EH (cell line): ENCODE measurements around the gene LIPC.
A peak's percentile ranks its signal among the peaks of the same experiment; 100 is the strongest.

Experiments used
- DNase-seq: peaks from one replicate; pipeline ENCODE4 v3.0.0-alpha.2; 2015; ENCODE audit warnings: low read depth

Gene LIPC

DNA sequence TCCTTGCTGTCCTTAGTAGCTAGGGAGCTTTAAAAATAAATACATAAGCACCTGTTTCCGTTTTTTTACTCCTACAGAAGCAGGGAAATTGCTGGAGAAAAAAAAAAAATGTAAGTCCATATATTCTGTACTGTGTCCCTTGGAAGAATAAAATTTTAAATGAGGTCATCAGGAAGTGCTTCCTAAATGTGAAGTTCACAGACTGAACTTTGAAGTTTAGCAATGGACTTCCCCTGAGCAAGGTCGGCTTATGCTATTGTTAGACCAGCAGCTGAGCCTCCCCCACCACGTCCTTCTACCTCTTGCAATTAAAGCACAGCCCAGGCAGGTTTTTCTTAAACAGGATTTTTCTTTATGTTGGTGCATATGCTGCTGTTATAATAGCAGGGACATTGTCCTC, 26.3 kb downstream of the LIPC start:
- no peak for DNase-seq

DNA sequence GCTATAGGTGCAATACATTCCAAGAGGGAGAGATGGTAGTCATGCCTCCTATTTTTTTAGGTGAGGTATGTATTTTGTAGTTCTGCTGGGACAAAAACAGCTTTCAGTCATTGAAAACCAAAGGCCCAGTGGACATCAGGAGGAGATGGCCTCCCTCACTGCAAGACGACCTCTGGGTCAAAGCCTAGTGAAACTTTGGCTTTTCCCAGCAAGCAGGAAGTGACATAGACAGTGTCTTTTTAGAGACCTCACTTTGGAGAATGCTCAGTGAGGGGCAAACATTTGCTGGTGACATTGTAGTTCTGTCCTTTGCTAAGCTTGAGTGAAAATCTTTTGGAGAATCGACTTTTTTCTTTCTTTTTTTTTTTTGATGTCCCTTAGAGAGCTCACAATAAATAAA, 27.3 kb downstream of the LIPC start:
- no peak for DNase-seq

DNA sequence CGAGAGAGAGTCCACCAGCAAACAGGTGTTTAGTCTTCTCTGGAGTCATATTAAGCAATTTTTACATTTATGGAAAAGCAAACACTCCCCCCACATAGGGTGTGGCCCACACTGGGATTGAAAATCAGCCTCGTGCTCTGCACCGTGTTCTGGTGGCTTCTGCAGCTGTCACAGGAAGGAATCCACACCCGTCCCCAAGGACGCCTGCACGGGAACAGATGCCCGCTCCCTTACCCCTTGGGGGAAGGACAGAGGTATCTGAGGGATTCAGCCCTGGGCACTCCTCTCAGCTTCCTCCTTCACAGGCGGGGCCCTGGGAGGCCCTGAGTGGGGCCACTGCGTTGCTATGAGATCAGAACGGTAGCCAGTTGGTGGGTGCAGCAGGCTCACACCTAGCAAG, 27.8 kb downstream of the LIPC start:
- no peak for DNase-seq

DNA sequence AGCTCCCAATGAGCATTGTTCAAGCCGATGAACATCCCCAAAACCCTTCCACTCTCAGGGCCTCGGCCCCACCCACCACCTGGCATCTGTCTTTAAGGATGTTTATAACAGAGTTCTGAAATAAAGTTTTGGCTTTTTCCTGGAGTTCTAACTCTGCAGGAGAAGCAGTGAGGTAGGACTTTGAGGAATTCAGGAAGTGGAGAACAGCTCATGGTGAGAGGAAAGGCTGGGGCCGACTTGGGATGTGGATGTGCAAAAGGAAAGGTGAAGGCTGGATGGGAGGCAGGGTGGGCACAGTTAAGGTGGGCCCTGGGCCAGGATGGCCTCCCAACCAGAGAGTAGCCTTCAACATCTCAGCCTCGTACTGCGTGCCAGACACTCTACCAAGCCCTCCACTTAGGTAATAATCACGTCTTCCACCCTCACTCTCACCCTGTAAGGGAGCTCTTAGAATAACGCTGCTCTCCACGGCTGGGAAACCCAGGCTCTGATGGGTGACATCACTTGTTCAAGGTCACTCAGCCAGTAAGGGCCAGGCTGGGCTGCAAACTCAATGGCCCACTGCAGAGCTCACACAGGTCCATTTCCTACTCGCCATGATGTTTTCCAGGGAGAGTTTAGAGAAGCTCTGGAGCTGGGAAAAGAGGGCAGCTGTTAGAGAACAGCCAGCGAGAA, 28.5 kb downstream of the LIPC start:
- peak; percentile 27 for DNase-seq

DNA sequence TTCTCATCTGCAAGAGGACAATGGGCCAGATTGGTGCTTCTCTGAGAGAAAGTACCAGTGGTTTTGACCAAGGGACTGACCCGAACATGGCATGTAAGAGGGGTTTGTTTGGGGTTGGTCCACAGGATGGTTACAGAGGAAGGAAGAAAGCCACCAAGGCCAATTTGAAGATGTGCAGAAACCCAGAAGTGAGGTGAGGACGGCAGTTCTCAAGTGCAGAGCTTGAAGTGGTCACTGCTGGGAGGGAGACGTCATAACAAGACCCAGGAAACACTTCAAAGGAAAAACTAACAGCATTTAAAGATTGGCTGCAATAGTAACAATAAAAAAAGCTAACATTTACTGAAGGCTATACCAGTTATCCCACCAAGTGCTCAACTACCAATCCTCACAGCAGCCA, 29.1 kb downstream of the LIPC start:
- DNase-seq = no peak

DNA sequence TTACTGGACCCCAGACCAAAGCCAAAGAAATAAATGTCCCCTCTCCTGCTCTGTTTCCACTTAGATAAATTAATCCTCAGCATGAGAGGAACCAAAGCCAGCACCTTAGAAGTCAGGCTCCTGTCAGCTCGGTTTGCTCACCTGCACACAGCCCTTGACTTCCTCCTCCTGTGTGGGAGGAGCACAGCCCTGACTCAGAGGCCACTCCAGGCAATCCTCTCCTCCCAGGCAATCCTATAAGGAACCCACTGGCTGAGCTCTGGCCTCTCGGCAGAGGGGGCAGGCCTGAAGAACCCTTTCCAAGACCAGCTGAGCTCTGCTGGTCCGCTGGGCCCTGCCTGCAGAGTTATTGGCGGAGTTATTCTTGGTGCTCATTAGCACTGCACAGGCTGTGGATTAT, 30.8 kb downstream of the LIPC start:
- no peak for DNase-seq

DNA sequence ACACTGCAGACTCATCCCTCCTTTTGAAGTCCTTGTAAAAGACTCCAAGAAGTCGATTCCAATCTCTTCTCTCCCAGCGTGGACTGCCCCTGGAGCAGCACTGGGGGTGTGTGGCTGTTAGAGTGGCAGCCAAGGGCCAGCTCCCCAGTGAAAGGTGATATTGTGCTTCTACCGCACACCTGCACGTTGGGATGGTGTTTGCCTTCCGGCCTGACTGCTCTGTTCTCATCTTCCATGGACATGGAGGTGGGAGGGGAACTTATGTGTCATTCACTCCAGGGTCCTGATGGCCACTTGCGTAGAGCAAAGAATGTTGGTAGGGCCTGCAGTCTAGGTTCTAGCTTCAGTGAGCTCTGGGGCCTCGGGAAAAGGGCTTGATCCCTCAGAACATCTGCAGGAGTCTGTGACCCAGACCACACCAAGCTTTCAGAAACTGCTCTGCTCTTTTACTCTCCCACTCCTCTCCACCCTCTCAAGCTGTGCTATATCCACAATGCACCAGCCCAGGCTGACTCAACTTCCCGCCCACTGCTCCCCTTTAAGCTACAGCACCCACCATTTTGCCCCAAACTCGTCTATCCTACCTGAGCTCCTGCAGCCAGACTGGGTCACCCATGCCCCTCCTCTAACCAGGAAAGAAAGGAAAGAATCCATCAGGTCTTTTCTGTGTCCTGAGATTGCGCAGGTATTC, 31.3 kb downstream of the LIPC start:
- DNase-seq = no peak

DNA sequence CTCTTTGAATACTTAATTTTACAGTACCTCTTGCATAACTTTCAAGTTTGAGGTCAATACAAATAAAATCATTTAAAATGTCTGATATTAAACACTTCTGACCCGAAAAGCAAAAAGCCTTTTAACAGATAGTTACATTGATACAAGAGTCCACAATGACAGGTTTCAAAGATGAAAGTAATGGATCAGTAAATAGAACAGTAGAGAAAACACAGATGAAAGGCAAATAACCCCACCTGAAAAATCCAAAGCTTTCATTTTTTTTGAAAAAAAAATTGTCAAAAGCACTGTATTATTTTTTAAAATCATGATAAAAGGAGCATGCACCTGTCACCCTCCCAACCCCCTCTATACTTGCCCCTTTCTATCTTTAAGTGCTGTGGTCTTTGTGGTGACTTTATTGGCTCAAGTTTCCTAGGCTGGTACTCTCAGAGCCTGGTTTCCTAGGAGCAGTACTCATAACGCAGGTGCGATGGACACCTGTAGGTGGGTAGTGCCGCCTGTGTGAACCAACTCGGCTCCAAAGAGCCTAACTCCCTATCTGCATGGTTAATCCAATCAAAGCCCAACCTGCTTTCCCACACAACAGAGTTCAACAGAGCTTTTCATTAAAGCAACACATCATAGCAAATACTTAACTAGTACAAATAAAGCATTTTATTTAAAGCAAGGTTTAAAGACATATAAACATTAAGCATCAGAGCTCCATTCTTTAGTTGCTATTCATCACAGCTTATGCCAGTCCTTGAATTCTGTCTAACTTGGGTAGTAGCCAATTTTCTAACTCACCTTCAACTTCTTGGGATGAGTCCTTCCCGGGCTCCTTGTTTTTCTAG, 32.2 kb downstream of the LIPC start:
- DNase-seq = peak; percentile 55

DNA sequence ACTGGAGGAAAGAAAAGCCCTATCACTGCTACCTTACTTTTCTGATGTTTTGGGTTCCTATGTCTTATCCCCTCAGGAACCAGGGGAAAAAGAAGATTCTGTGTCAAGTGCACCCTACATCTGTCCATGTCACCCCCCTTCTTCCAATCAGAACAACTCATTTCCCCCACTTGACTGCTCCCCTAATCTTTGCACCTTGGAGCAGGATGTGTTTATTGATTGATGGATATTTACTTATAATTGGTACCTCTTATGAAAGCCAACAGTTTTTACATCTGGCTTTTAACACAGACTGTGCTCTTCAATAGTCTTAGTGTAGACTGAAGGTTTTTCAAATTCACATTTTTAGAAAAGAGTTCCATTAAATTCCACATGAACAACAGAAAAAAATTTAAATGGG, 33.3 kb downstream of the LIPC start:
- no peak for DNase-seq

DNA sequence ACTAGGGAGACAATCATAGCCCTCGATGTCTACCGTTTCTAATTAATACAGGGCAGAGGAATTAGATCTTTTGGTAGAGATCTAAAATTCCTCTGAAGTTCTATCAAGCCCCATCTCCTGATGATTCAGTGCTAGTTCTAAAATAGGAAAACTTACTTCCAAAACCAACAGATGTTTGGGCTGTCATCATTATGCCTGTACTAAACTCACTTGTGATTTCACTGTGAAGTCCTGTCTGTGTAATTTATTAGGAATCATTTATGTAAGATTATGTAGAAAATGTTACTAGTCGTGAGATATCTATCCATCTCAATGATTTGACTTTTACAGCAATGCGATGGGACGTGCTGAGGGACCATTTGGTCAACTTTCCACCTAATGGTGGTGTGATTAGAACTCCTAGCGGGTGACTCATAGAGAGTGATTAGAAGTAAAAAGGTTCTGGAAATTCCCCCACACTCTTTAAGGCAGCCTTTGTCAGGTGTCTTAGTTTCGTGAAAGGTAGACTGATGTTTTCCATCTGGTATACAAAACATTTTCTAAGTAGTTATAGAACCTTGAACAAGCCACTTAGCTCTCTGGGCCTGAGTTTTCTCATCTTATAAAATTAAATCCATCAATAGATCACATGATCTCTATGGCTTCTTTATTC, 34.2 kb downstream of the LIPC start:
- peak; percentile 68 for DNase-seq

DNA sequence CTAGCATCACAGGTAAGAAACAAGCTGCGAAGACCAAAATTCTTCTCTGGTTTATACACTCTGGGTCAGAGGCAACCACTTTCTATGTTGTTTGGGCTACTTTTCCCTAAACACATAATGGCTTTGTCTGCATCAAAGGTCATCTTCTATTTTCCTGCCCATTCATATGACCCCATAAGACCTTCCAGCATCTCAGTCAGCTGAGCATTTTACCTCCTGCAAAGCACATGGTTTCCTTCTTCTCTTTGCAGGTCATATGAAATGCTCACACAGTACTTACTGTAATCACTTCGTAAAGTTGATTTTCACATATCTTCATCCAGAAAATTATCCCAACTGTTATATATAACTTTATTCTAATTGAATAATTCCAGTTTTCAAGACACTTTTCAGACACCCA, 34.8 kb downstream of the LIPC start:
- DNase-seq = no peak

DNA sequence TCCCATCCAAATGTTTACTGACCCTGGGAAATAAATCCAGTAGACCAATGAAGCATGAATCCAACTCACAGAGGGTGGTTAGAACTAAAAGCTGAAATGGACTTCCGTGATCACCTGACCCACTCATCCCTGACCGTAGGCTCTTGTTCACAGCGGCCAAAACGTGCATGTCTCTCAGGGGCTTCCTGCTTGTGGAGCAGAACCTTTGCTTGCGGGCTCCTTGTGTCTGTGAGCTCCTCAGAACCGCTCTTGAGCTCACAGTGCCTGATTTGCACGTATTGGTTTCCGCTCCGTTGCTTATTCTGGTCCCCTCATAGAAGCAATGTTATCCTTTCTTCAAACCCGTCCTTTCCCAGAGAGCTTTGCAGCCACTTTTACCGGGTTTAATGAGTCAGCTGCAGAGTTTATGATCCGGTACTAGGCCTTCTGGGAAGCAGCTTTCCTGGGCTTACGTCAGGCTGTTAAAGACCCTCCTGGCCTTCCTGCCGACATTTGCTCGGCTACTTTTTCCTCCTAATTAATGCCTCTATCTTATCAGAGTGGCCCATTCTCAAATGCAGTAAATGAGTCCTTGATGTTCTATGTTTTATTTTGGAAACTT, 35.4 kb downstream of the LIPC start:
- DNase-seq = no peak

DNA sequence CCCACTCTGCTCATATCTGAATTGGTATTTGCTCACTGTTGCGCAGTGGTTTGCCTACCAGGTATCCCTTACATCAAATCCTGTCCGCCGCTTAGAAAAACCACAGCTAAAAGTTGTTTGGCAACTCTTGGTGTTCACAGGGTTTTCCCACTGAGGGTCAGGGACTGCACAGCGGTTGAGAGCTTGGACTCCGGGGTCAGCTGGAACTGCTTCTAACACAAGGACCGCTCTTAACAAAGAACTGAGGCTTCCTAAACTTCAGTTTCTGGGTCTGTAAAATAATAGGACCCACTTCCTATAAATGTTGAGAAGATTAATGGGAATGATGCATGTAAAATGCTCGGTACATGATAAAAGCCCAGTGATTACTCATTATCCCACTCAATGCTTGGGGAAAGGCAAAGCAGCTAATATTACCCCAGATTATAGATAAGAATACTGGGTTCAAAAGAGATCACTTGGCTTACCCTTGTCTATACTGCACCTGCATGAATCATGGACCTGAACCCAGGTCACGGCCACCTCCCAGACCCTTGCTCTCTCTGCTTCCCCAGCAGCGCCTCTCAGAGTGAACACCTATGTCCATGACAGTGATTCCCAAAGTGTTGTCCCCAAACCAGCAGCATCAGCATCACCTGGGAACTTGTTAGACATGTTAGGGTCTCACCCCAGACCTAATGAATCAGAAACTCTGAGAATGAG, 36.1 kb downstream of the LIPC start:
- DNase-seq = no peak

DNA sequence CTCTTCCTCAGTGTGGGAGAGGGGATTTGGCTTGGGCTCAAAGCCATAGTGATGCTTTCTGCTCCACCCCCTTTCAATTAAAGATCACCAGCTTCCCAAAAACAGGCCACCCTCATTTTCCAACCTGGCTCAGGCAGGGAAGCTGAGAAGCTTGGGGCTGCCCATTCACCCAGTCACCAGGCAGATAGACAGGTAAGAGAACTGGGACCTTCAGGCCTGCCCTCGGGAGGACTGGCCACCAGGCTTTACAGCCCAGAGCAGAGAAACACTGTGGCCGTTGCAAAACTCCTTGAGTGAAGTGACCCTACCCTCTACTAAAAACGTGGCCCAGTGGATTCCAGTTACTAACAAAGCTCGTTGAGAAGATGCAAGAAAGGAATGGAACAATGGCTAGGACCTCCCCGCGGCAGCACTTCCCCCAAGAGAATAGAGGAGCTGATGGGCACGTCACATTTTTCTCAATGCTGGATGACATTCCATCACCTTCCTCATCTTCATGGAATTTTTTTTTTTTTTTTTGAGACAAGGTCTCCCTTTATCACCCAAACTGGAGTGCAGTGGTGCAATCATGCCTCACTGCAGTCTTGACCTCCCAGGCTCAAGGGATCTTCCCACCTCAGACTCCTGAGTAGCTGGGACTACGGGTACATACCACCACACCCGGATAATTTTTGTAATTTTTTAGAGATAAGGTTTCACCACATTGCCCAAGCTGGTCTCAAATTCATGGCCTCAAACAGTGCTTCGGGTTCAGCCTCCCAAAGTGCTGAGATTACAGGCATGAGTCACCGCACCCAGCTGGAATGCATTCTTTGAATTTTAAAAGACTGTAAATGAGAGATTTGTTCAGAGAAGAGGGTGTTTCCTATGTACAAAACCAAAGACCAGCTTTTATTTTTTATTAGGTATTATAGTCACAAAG, 37.9 kb downstream of the LIPC start:
- peak; percentile 99 for DNase-seq

DNA sequence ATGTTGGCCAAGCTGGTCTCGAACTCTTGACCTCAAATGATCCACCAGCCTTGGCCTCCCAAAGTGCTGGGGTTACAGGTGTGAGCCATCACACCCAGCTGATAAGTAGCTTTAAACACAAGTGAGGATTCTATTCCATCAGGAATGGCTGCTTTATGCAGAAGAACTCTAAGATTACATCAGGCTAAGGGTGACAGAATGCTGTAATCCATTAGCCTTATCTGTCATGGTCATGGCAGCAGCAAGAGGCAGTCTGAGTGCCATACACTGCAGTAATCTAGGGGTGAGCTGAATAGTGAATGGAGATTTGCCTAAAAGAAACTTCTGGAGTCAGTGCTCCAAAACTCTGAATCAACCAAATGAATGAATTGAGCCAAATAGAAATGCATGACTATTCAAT, 39.6 kb downstream of the LIPC start:
- DNase-seq = no peak

DNA sequence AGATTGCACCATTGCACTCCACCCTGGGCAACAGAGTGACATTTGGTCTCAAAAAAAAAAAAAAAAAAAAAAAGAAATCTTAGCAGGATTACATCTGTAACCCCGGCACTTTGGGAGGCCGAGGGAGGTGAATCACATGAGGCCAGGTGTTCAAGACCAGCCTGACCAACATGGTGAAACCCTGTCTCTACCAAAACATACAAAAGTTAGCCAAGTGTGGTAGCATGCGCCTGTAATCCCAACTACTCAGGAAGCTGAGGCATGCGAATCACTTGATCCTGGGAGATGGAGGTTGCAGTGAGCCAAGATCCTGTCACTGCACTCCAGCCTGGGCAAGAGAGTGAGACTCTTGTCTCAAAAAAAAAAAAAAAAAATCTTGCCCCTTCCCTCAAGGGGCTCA, 40.4 kb downstream of the LIPC start:
- no peak for DNase-seq

DNA sequence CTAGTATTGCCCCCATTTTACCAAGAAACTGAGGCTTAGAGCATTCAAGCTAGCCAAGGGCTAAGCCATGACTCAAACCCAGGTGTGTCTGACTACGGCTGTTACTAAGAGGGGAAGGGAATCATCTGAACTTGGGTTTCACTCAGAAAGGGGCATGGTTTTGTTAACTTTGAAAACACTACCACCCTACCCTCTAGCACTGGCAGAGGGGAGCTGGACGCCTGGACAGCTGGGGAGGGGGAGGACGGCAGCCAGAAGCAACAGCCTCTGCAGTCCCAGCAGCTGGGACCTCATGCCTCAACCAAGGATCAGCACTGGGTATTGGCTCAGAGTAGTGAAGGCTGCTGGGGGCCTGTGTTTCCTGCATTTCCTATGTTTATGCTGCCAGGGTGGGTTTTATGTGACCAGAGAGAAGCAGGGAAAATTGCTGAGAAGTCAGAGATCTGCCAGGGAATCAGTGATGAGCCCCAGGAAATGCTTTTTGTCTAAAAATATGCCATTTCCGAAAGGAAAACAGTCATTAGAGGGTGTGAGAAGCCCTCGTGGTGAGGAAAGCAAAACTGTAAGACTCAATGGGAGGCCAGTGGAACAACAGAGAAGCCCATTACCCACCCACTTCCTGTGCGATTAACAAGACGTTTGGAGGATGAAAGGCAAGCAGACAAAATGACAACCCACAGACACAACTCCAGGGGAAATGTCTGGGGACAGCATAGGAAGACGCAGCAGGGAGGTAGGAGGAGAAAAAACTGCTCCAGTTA, 41.2 kb downstream of the LIPC start:
- DNase-seq = peak; percentile 62

DNA sequence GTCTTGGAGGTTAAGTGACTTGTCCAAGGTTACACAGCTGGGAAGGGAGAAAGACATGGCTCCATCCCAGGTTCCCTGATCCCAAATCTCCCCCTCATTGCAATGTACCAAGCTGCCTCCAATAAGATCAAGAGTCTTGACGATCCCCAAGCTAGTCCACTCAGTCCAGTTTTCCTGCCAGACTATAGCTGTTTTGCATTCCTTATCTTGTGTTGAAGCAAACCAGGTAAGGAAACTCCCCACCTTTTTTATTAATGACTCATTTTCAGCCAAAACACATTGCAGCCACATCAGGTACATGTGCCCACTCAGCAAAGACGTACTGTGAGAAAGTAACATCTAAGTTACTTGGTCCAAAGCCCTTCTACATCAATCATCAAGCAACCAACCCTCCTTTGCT, 41.9 kb downstream of the LIPC start:
- DNase-seq = peak; percentile 77

DNA sequence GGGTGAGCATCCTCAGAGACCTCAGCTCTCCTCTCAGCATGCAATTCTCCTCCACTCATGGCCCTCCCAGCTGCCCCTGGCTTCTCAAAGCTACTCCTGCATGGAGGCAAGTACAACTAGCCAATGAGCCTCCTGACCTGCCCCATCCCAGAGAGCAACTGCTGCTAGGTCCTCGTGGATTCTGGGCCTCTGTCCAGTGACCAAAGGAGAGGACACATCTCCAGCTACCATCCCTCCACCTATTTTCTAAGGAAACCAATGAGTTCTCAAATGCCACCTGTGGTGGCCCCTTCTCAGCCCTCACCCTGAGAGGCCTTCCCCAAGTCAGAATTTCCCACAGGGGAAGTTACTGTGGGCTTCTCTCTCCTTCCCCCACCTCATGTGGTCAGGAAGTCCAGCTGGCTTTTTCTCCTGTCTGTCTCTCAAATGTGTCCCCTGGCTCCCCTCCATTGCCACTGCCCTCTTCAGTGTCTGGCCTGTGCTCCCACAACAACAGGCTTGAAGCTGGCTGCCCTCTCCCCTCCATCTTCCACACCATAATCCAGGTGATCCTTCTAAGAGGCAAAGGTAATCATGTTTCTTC, 43.0 kb downstream of the LIPC start:
- no peak for DNase-seq
